Measurements from ENCODE around the gene NT5C2. TPM values are rescaled to one million over a fixed set of nuclear protein-coding genes. Genes with fewer than 3 reads are reported as not detected.

NT5C2 gene
- total and polyA plus RNA-seq, 2 donors (not counting 1 experiment from before 2014, with no cell fraction given), result 38.6 to 80.8 TPM

- H3K9me3 ChIP-seq (ENCODE audit: control extremely low read depth in 1 of 3, control insufficient read depth in 2 of 3, insufficient read depth in 1 of 3, low read length in 2 of 3), result no peaks in the 10 kb centered on the region
- H3K27me3 ChIP-seq (replicated peaks in 1 of 4; ENCODE audit: control extremely low read depth in 1 of 4, control insufficient read depth in 3 of 4, insufficient read depth in 4 of 4, low read length in 3 of 4), result no peaks in the 10 kb centered on the region
- Mint-ChIP-seq H3K4me1 (peaks cover 2% of the 10 kb centered on the region), H3K27me3 (no peaks in the 10 kb centered on the region), H3K27ac (no peak overlapping the region), H3K4me3 (no peak overlapping the region), H3K9me3 (ENCODE audit: insufficient read depth) (no peaks in the 10 kb centered on the region)
- peaks cover 20% of the 10 kb centered on the region for H3K79me2 ChIP-seq (ENCODE audit: control insufficient read depth, insufficient read depth, low read length)
- POLR2A ChIA-PET, result no interaction called here
- no peak overlapping the region for H3K4me2 ChIP-seq (replicated peaks; ENCODE audit: low read depth, low read length, poor library complexity, severe bottlenecking)
- H3K27ac ChIP-seq (ENCODE audit: low read length in 2 of 2), result no peak overlapping the region
- CTCF ChIA-PET, result no interaction called here
- H2AFZ ChIP-seq (ENCODE audit: insufficient read depth, low read depth, low read length, poor library complexity, severe bottlenecking), result no peak overlapping the region
- intact Hi-C loops (cut with micrococcal nuclease), result no loop called here
- peaks cover 0 to 7% of the 10 kb centered on the region in 2 experiments for H3K36me3 ChIP-seq (replicated peaks in 1 of 2; ENCODE audit: control extremely low read depth in 1 of 2, control insufficient read depth in 1 of 2, extremely low read depth in 1 of 2, insufficient read depth in 2 of 2, low read length in 1 of 2)
- no peak overlapping the region for H3K9ac ChIP-seq (ENCODE audit: low read length)
- WGBS (ENCODE audit: insufficient coverage), result no CpG with 5 or more reads among the region's 1 CpG
- TF ChIP-seq EZH2 (IDR thresholded peaks at IDR 0.05; ENCODE audit: borderline replicate concordance, insufficient read depth, low read depth, low read length, poor library complexity, severe bottlenecking), result no peak
- TF ChIP-seq CTCF (IDR thresholded peaks at IDR 0.05), result no peak
- H3K4me1 ChIP-seq (ENCODE audit: control insufficient read depth in 2 of 2, insufficient read depth in 2 of 2, low read length in 2 of 2), result no peaks in the 10 kb centered on the region
- peaks cover 19% of the 10 kb centered on the region for H4K20me1 ChIP-seq (ENCODE audit: control insufficient read depth, insufficient read depth, low read length, poor library complexity, severe bottlenecking)
- ATAC-seq (ENCODE audit: low read depth) (no peak), DNase-seq (no peak)
- no peak overlapping the region for H3K4me3 ChIP-seq (ENCODE audit: control extremely low read depth in 1 of 5, extremely low read depth in 1 of 5, insufficient read depth in 1 of 5, low read depth in 2 of 5, low read length in 4 of 5)
Observed at GRCh38 chr10:103157246-103157645, 35.8 kb downstream of the NT5C2 start.

DNA sequence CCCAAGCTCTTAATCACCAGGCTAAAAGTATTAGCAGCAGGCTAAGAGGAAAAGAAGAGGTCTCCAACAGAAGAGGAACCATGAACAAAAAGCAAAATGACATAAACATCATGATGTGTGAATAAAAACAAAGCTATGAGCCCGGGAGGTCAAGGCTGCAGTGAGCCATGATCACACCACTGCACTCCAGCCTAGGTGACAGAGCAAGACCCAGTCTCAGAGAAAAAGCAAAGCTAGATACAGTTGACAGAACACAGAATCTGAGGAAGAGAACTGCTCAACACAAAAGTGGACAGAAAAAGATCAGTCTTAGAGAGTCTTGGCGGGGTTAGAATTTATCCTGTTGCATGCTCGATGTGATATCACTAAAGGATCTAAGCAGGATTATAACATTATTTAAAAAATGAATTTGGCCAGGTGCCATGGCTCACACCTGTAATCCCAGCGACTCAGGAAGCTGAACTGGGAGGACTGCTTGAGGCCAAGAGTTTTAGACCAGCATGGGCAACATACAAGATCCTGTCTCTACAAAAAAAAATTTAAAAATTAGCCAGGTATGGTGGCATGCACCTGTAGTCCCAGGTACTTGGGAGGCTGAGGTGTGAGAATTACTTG is 37.5 kb downstream of the NT5C2 start:
- Mint-ChIP-seq H3K9me3 (ENCODE audit: insufficient read depth) (no peaks in the 10 kb centered on the region), H3K27ac (no peak overlapping the region), H3K4me3 (no peak overlapping the region), H3K4me1 (peaks cover 2% of the 10 kb centered on the region), H3K27me3 (no peaks in the 10 kb centered on the region)
- H3K27me3 ChIP-seq (replicated peaks in 1 of 4; ENCODE audit: control extremely low read depth in 1 of 4, control insufficient read depth in 3 of 4, insufficient read depth in 4 of 4, low read length in 3 of 4), result no peaks in the 10 kb centered on the region
- H3K36me3 ChIP-seq (replicated peaks in 1 of 2; ENCODE audit: control extremely low read depth in 1 of 2, control insufficient read depth in 1 of 2, extremely low read depth in 1 of 2, insufficient read depth in 2 of 2, low read length in 1 of 2), result peaks cover 0 to 7% of the 10 kb centered on the region in 2 experiments
- no peak for TF ChIP-seq EZH2 (IDR thresholded peaks at IDR 0.05; ENCODE audit: borderline replicate concordance, insufficient read depth, low read depth, low read length, poor library complexity, severe bottlenecking)
- no peak for TF ChIP-seq CTCF (IDR thresholded peaks at IDR 0.05)
- no peaks in the 10 kb centered on the region for H3K4me1 ChIP-seq (ENCODE audit: control insufficient read depth in 2 of 2, insufficient read depth in 2 of 2, low read length in 2 of 2)
- no peak overlapping the region for H3K27ac ChIP-seq (ENCODE audit: low read length in 2 of 2)
- intact Hi-C loops (cut with micrococcal nuclease), result no loop called here
- H3K4me3 ChIP-seq (ENCODE audit: control extremely low read depth in 1 of 5, extremely low read depth in 1 of 5, insufficient read depth in 1 of 5, low read depth in 2 of 5, low read length in 4 of 5), result no peak overlapping the region
- DNase-seq (no peak), ATAC-seq (ENCODE audit: low read depth) (no peak)
- ChIA-PET CTCF (interaction anchor here (1.5 kb wide), 1 partner anchor 12 kb away, joined by 4 read pairs; no protein-coding TSS in a partner anchor), POLR2A (interaction anchor here (0.5 kb wide), 1 partner anchor 318 kb away, joined by 4 read pairs; the partner anchor contains the start of gene CYP17A1)
- H3K4me2 ChIP-seq (replicated peaks; ENCODE audit: low read depth, low read length, poor library complexity, severe bottlenecking), result no peak overlapping the region
- no peak overlapping the region for H3K9ac ChIP-seq (ENCODE audit: low read length)
- H3K79me2 ChIP-seq (ENCODE audit: control insufficient read depth, insufficient read depth, low read length), result peaks cover 20% of the 10 kb centered on the region
- H4K20me1 ChIP-seq (ENCODE audit: control insufficient read depth, insufficient read depth, low read length, poor library complexity, severe bottlenecking), result peaks cover 19% of the 10 kb centered on the region
- 100% methylated on average over 1 of the region's 4 CpGs for WGBS (ENCODE audit: insufficient coverage)
- no peaks in the 10 kb centered on the region for H3K9me3 ChIP-seq (ENCODE audit: control extremely low read depth in 1 of 3, control insufficient read depth in 2 of 3, insufficient read depth in 1 of 3, low read length in 2 of 3)
- H2AFZ ChIP-seq (ENCODE audit: insufficient read depth, low read depth, low read length, poor library complexity, severe bottlenecking), result no peak overlapping the region

Data from B cell (primary cell).